K562 (cell line): Measurements from ENCODE around the gene CRYBG1. TPM values are rescaled to one million over a fixed set of nuclear protein-coding genes. Genes with fewer than 3 reads are reported as not detected.
A peak's percentile ranks its signal among the peaks of the same experiment; 100 is the strongest.

Experiments used
- ARID1B ChIP-seq: fragments of 450-650 bp; IDR thresholded peaks from 2 replicates; pipeline ENCODE4 v1.6.1; 2016; ENCODE audit warnings: antibody characterized with exemption, mild to moderate bottlenecking, inconsistent platforms
- BDP1 ChIP-seq: IDR thresholded peaks from 3 replicates; pipeline ENCODE4 v1.6.1; 2011; ENCODE audit not compliant: insufficient read length, insufficient read depth
- FOXK2 ChIP-seq, 2 experiments: fragments of 450-650 bp; IDR thresholded peaks in 1 of 2; conservative IDR thresholded peaks in 1 of 2; 2 replicates each; pipeline ENCODE4 v1.6.1; 2016; ENCODE audit warnings: low read depth in 2 of 2, mild to moderate bottlenecking in 1 of 2
- GTF2F1 ChIP-seq: IDR thresholded peaks from 2 replicates; pipeline ENCODE4 v1.6.1; 2011; ENCODE audit warnings: low read depth, low read length, improper control_type of control experiment
- HEY1 ChIP-seq: fragments of 250-450 bp; sonication (Bioruptor Pico); IDR thresholded peaks from 2 replicates; pipeline ENCODE4 v1.5.0; 2020; ENCODE audit warnings: mild to moderate bottlenecking, moderate library complexity, borderline replicate concordance
- HMG20A ChIP-seq: fragments of 450-650 bp; formaldehyde crosslinking; conservative IDR thresholded peaks from 2 replicates; pipeline ENCODE4 v1.4.0; 2020; ENCODE audit warnings: mild to moderate bottlenecking, mixed read lengths
- KAT8 ChIP-seq: fragments of 450-650 bp; IDR thresholded peaks from 2 replicates; pipeline ENCODE4 v1.6.1; 2016; ENCODE audit warnings: low read depth, mild to moderate bottlenecking
- NR4A1 ChIP-seq, 2 experiments: fragments of 250-450 bp in 1 of 2; fragments of 450-650 bp in 1 of 2; sonication (Bioruptor Pico) in 1 of 2; IDR thresholded peaks; 2 replicates each; pipeline versions ENCODE4 v1.4.0 to v1.6.1; 2016 to 2020; ENCODE audit warnings: mild to moderate bottlenecking in 2 of 2, missing compliant biosample characterization in 1 of 2, missing genetic modification characterization in 1 of 2, moderate library complexity in 1 of 2
- RBM14 ChIP-seq: fragments of 200-400 bp; formaldehyde crosslinking; IDR thresholded peaks from 2 replicates; pipeline ENCODE4 v1.6.1; 2018; ENCODE audit warnings: low read depth, mild to moderate bottlenecking, low read length, moderate library complexity, borderline replicate concordance; ENCODE audit not compliant: insufficient read depth
- RFX1 ChIP-seq: fragments of 450-650 bp; IDR thresholded peaks from 2 replicates; pipeline ENCODE4 v1.6.1; 2016; ENCODE audit warnings: mild to moderate bottlenecking, moderate library complexity
- SRF ChIP-seq, 2 experiments: fragments of 250-450, 450-650 bp in 1 of 2; sonication (Bioruptor Pico) in 1 of 2; sonication (generic) in 1 of 2; formaldehyde crosslinking; IDR thresholded peaks; 2 replicates each; pipeline versions ENCODE4 v1.5.0 to v1.5.1; 2020 to 2022; ENCODE audit warnings: mild to moderate bottlenecking in 1 of 2, missing genetic modification reagents in 1 of 2
- TCF3 ChIP-seq: sonication (generic); formaldehyde crosslinking; IDR thresholded peaks from 2 replicates; pipeline ENCODE4 v1.4.0; 2020; ENCODE audit warnings: mild to moderate bottlenecking, missing genetic modification reagents
- TRIM28 ChIP-seq: fragments of 450-650 bp; IDR thresholded peaks from 2 replicates; pipeline ENCODE4 v1.6.1; 2017
- ZEB2 ChIP-seq: fragments of 450-650 bp; IDR thresholded peaks from 2 replicates; pipeline ENCODE4 v1.6.1; 2016
- ZKSCAN3 ChIP-seq: fragments of 250-450 bp; sonication (Bioruptor Pico); IDR thresholded peaks from 2 replicates; pipeline ENCODE4 v1.4.0; 2020
- ZNF695 ChIP-seq: fragments of 450-650 bp; formaldehyde crosslinking; IDR thresholded peaks from 2 replicates; pipeline ENCODE4 v1.4.0; 2020; ENCODE audit warnings: mild to moderate bottlenecking, moderate library complexity
- ZNF76 ChIP-seq: fragments of 250-450 bp; sonication (Bioruptor Pico); IDR thresholded peaks from 2 replicates; pipeline ENCODE4 v1.4.0; 2020; ENCODE audit warnings: mild to moderate bottlenecking, moderate library complexity, borderline replicate concordance
- polyA plus RNA-seq, 8 experiments: library from polyadenylated mRNA; depleted of rRNA in 4 of 8; stranded (reverse) in 5 of 8; unstranded in 3 of 8; fragments of >200 nt; fragmentation: Nextera tagmentation in 2 of 8; fragmentation: Illumina TruSeq in 1 of 8; extraction: Ambion mirVana in 2 of 8; extraction: Trizol in 1 of 8; gene quantifications; 2 replicates each; pipeline versions ENCODE4 v1.2.1 to v1.2.3, GENCODE V29; 2011 to 2014; ENCODE audit warnings: inconsistent platforms in 1 of 8, missing spikeins in 1 of 8
- total RNA-seq, 7 experiments: library from RNA; depleted of rRNA in 6 of 7; stranded (reverse); fragments of >200 nt in 6 of 7; fragmentation: Illumina TruSeq in 2 of 7; extraction: Trizol in 2 of 7; gene quantifications; 2 replicates each; pipeline versions ENCODE4 v1.2.1 to v1.2.3, GENCODE V29; 2011 to 2021; ENCODE audit warnings: low replicate concordance in 1 of 7
- TF ChIP-seq, protein P1 (sequence below), 2 experiments: IDR thresholded peaks in 1 of 2; conservative IDR thresholded peaks in 1 of 2; 2 replicates each; pipeline ENCODE4 v1.6.1; 2016; ENCODE audit warnings: low read depth in 2 of 2, mild to moderate bottlenecking in 1 of 2, missing compliant biosample characterization in 1 of 2, missing genetic modification characterization in 1 of 2, moderate library complexity in 1 of 2
- TF ChIP-seq, protein P2 (sequence below): IDR thresholded peaks from 2 replicates; pipeline ENCODE4 v1.6.1; 2011; ENCODE audit warnings: borderline replicate concordance, low read depth, mild to moderate bottlenecking, moderate library complexity, low read length; ENCODE audit not compliant: insufficient read depth, poor library complexity, severe bottlenecking
- TF ChIP-seq, protein P3 (sequence below): IDR thresholded peaks from 2 replicates; pipeline ENCODE4 v1.6.1; 2016; ENCODE audit warnings: missing genetic modification characterization, missing compliant biosample characterization
- TF ChIP-seq, protein P4 (sequence below): fragments of 250-450 bp; sonication (Bioruptor Pico); IDR thresholded peaks from 2 replicates; pipeline ENCODE4 v1.5.0; 2021

Gene CRYBG1
- total and polyA plus RNA-seq, 9 of the 15 experiments (the other 6 are each of a cell fraction or from before 2014, with no cell fraction given) = 0.07 to 0.47 (median 0.11) TPM

DNA sequence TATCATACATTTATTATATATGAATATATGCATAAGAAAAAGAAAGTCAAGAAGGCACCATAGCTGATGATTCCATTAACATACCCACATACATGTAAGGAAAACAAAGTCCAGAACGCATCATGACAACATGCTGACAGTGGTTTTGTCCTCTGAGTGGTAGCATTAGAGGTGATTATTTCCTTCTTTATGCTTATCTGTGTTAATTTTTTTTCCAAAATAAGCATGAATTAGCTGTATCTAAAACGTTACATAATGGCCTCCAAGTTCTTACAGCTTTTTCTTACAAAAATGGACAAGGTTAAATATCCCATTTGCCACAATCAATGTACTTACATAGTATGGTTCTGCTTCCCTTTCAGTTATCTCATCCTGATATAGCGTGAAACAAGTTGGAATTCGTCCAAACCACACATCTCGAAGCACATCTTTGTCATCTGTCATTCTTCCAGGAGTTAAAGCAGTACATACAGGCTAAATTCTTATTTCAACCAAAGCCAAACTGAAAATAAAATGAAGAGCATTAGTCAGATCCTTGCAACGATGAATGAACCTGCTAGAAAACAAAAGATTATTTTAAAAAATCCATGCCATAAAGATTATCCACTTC is 44.6 kb upstream of the CRYBG1 start (continued):
- TF ChIP-seq, protein P1, sequence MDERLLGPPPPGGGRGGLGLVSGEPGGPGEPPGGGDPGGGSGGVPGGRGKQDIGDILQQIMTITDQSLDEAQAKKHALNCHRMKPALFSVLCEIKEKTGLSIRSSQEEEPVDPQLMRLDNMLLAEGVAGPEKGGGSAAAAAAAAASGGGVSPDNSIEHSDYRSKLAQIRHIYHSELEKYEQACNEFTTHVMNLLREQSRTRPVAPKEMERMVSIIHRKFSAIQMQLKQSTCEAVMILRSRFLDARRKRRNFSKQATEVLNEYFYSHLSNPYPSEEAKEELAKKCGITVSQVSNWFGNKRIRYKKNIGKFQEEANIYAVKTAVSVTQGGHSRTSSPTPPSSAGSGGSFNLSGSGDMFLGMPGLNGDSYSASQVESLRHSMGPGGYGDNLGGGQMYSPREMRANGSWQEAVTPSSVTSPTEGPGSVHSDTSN (CRISPR knock-in tag; IDR thresholded peaks at IDR 0.05; ENCODE audit: low read depth) = no peak
- TF ChIP-seq, protein P1 (tag; conservative IDR thresholded peaks at IDR 0.05; ENCODE audit: low read depth) = peak; percentile 84
- TF ChIP-seq SRF (CRISPR knock-in tag; IDR thresholded peaks at IDR 0.05) = no peak
- no peak for TF ChIP-seq RBM14
- TF ChIP-seq RFX1 = no peak
- no peak for TF ChIP-seq HEY1 (CRISPR knock-in tag)
- TF ChIP-seq, protein P2, sequence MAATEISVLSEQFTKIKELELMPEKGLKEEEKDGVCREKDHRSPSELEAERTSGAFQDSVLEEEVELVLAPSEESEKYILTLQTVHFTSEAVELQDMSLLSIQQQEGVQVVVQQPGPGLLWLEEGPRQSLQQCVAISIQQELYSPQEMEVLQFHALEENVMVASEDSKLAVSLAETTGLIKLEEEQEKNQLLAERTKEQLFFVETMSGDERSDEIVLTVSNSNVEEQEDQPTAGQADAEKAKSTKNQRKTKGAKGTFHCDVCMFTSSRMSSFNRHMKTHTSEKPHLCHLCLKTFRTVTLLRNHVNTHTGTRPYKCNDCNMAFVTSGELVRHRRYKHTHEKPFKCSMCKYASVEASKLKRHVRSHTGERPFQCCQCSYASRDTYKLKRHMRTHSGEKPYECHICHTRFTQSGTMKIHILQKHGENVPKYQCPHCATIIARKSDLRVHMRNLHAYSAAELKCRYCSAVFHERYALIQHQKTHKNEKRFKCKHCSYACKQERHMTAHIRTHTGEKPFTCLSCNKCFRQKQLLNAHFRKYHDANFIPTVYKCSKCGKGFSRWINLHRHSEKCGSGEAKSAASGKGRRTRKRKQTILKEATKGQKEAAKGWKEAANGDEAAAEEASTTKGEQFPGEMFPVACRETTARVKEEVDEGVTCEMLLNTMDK = no peak
- TF ChIP-seq GTF2F1 = no peak
- TF ChIP-seq TRIM28 = no peak
- TF ChIP-seq ZNF76 (CRISPR knock-in tag) = no peak
- peak; percentile 18; the same call in 1 of the 2 replicates for TF ChIP-seq TCF3 (CRISPR knock-in tag)
- no peak for TF ChIP-seq KAT8
- TF ChIP-seq ARID1B = peak; percentile 79
- TF ChIP-seq ZEB2 = no peak
- no peak for TF ChIP-seq ZNF695
- TF ChIP-seq NR4A1 (CRISPR knock-in tag; IDR thresholded peaks at IDR 0.05) = no peak
- TF ChIP-seq NR4A1 (tag; IDR thresholded peaks at IDR 0.05) = no peak
- no peak for TF ChIP-seq ZKSCAN3 (CRISPR knock-in tag)
- TF ChIP-seq BDP1 = no peak
- TF ChIP-seq, protein P3, sequence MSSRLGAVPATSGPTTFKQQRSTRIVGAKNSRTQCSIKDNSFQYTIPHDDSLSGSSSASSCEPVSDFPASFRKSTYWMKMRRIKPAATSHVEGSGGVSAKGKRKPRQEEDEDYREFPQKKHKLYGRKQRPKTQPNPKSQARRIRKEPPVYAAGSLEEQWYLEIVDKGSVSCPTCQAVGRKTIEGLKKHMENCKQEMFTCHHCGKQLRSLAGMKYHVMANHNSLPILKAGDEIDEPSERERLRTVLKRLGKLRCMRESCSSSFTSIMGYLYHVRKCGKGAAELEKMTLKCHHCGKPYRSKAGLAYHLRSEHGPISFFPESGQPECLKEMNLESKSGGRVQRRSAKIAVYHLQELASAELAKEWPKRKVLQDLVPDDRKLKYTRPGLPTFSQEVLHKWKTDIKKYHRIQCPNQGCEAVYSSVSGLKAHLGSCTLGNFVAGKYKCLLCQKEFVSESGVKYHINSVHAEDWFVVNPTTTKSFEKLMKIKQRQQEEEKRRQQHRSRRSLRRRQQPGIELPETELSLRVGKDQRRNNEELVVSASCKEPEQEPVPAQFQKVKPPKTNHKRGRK (tag) = no peak
- TF ChIP-seq, protein P4, sequence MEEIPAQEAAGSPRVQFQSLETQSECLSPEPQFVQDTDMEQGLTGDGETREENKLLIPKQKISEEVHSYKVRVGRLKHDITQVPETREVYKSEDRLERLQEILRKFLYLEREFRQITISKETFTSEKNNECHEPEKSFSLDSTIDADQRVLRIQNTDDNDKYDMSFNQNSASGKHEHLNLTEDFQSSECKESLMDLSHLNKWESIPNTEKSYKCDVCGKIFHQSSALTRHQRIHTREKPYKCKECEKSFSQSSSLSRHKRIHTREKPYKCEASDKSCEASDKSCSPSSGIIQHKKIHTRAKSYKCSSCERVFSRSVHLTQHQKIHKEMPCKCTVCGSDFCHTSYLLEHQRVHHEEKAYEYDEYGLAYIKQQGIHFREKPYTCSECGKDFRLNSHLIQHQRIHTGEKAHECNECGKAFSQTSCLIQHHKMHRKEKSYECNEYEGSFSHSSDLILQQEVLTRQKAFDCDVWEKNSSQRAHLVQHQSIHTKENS = no peak
- TF ChIP-seq HMG20A (CRISPR knock-in tag) = no peak
- 0 out of 4 replicates have a peak, but pooled peaks of 1 of the 2 experiments have one; percentile 17 for TF ChIP-seq FOXK2 (conservative IDR thresholded peaks at IDR 0.05 in 1 of 2, IDR thresholded peaks at IDR 0.05 in 1 of 2; ENCODE audit: low read depth in 2 of 2)
